Type B pancreatic cell (in vitro differentiated cells): ENCODE data around the gene ZBTB20. TPM values are rescaled to one million over a fixed set of nuclear protein-coding genes. Genes with fewer than 3 reads are reported as not detected.

ENCODE experiments used
- DNase-seq: peaks from one replicate; pipeline ENCODE4 v3.0.0; 2021; ENCODE audit warnings: mixed read lengths; ENCODE audit not compliant: unreplicated experiment; ENCODE audit errors: extremely low spot score
- H3K27ac Mint-ChIP-seq: 2 replicates; pipeline ENCODE4 v1.8.0; 2021; ENCODE audit warnings: mild to moderate bottlenecking, mixed read lengths
- H3K27me3 Mint-ChIP-seq: 2 replicates; pipeline ENCODE4 v1.8.0; 2021; ENCODE audit warnings: mixed read lengths
- H3K36me3 Mint-ChIP-seq: 2 replicates; pipeline ENCODE4 v1.8.0; 2021; ENCODE audit warnings: mixed read lengths
- H3K4me1 Mint-ChIP-seq: one replicate; pipeline ENCODE4 v1.8.0; 2021; ENCODE audit warnings: mixed read lengths; ENCODE audit not compliant: unreplicated experiment
- H3K4me3 Mint-ChIP-seq: 2 replicates; pipeline ENCODE4 v1.8.0; 2021; ENCODE audit warnings: mild to moderate bottlenecking, mixed read lengths
- H3K9me3 Mint-ChIP-seq: 2 replicates; pipeline ENCODE4 v1.8.0; 2021; ENCODE audit warnings: mixed read lengths
- total RNA-seq: library from RNA; stranded (reverse); gene quantifications from 2 replicates; pipeline ENCODE4 v1.2.1, GENCODE V29; 2021; ENCODE audit warnings: low replicate concordance
- TF ChIP-seq, protein P1 (sequence below): fragments of 200-600 bp; sonication (generic); conservative IDR thresholded peaks from 2 replicates; pipeline ENCODE4 v1.5.0; 2021; ENCODE audit warnings: antibody characterized with exemption, mild to moderate bottlenecking

ZBTB20 gene
- total RNA-seq, 1 donor from 2014 or later, result 14.4 TPM

DNA sequence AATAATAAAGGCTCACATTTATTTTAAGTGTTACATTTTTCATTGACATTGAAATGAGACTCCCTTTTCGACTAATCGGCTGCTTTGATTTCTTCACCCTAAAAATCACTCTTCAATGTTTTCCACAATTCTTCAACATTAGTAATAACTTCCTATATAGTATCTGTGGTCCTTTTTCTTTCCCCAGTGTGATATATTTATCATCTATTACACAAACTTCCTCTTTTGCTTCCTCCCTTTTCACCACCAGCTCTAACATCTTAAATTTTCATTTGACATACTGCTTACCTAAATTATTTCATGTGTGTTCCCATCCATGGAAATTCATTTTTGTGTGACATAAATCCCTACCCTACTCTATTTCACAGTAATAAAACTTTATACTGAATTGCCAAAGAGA lies 608.9 kb downstream of the ZBTB20 start:
- DNase-seq, result no peak
- H3K27ac Mint-ChIP-seq, result no peak overlapping the region
- H3K4me3 Mint-ChIP-seq, result no peak overlapping the region
- no peaks in the 10 kb centered on the region for H3K4me1 Mint-ChIP-seq
- peaks cover 2% of the 10 kb centered on the region for H3K36me3 Mint-ChIP-seq
- H3K9me3 Mint-ChIP-seq, result peaks cover 2% of the 10 kb centered on the region
- TF ChIP-seq, protein P1, sequence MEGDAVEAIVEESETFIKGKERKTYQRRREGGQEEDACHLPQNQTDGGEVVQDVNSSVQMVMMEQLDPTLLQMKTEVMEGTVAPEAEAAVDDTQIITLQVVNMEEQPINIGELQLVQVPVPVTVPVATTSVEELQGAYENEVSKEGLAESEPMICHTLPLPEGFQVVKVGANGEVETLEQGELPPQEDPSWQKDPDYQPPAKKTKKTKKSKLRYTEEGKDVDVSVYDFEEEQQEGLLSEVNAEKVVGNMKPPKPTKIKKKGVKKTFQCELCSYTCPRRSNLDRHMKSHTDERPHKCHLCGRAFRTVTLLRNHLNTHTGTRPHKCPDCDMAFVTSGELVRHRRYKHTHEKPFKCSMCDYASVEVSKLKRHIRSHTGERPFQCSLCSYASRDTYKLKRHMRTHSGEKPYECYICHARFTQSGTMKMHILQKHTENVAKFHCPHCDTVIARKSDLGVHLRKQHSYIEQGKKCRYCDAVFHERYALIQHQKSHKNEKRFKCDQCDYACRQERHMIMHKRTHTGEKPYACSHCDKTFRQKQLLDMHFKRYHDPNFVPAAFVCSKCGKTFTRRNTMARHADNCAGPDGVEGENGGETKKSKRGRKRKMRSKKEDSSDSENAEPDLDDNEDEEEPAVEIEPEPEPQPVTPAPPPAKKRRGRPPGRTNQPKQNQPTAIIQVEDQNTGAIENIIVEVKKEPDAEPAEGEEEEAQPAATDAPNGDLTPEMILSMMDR, result no peak
- H3K27me3 Mint-ChIP-seq, result peaks cover 1% of the 10 kb centered on the region

DNA sequence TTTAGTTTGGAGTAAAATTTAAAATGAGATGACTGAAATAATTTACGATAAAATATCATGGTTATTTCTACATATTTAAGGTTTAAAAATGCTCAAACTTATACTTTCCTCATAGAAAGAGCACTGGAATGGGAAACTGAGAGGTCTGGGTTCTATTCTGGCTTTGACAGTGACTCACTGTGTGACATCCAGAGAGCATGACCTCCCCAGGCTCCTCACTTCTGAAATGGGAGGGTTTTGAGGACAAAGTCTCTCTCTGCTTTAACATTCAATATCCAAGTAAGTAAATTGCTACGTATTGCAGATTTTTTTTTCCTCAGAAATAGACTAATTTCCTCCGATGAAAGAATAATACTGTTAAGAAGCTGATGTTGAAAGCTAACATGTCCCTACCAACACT lies 618.6 kb downstream of the ZBTB20 start:
- H3K36me3 Mint-ChIP-seq, result peaks cover 5% of the 10 kb centered on the region
- H3K27ac Mint-ChIP-seq, result no peak overlapping the region
- TF ChIP-seq, protein P1, result no peak
- no peak overlapping the region for H3K4me3 Mint-ChIP-seq
- H3K4me1 Mint-ChIP-seq, result no peaks in the 10 kb centered on the region
- H3K27me3 Mint-ChIP-seq, result peaks cover 3% of the 10 kb centered on the region
- DNase-seq, result no peak
- H3K9me3 Mint-ChIP-seq, result peaks cover 5% of the 10 kb centered on the region

DNA sequence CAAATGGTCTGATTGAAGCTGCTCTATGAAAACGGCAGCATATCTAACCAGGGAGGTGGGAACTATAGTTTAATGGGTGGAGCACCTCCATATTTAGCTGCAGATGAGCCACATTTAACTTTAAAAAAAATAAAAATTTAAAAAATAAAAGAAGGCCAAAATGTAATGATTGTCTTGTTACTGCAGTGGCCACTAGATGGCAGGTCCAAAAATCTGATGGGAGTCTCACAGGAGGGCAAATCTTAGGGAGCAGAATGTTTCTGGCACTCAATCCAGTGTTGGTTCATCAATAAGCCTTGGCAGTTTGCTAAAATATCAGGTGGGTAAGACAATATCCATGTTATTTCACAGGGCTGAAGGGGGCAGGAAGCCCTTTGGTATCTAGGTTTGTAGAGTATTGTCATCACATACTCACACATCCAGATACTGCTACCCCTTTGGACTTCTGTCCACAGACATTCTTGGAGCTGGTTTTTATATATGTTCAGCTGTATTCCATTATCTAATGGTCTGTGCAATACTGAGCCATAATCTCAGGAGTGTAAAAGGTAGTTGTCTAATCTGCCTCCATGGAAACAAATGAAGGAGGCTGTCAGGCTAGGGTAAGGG lies 619.9 kb downstream of the ZBTB20 start:
- Mint-ChIP-seq H3K36me3 (no peaks in the 10 kb centered on the region), H3K27me3 (no peaks in the 10 kb centered on the region), H3K27ac (no peak overlapping the region), H3K9me3 (no peaks in the 10 kb centered on the region), H3K4me1 (no peaks in the 10 kb centered on the region), H3K4me3 (no peak overlapping the region)
- TF ChIP-seq, protein P1, result peak; percentile 75
- no peak for DNase-seq

DNA sequence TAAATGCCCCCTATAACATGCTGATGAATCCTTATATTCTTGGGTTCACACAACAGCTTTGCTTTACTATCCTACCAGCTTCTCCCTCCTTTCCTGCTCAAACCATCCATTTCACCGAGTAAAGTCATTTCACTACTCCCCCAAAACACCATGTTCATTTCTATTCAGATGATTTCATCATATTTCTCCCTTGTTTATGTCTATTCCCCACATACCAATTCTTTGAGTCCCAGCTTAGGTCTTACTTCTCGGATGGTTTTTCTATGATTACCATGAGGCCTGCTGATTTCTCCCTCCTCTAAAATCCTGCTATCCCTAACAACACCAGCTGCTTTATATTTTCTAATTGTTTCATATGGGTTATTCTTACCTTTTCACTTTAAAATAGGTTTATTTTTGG lies 621.8 kb downstream of the ZBTB20 start:
- no peaks in the 10 kb centered on the region for H3K4me1 Mint-ChIP-seq
- no peak for DNase-seq
- H3K9me3 Mint-ChIP-seq, result no peaks in the 10 kb centered on the region
- H3K27ac Mint-ChIP-seq, result no peak overlapping the region
- H3K27me3 Mint-ChIP-seq, result no peaks in the 10 kb centered on the region
- TF ChIP-seq, protein P1, result no peak
- H3K4me3 Mint-ChIP-seq, result no peak overlapping the region
- no peaks in the 10 kb centered on the region for H3K36me3 Mint-ChIP-seq

DNA sequence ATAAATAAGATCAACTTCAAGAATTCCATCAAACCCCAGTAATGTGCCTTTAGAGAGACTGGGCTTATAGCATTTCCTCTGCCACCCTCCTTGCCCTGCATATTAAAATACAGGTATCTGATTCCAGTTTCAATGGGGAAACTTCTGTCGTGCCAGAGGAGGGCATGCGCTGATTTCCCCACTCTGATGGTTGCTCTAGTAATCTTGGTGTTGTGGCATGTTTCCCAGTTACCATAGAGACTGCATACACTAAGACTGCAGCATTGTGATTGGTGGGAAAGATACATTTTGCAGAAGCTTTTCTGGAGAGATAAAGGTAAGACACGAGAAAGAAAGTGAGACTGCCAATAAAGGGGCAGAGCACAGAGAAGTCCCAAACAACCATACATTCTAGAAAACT lies 627.7 kb downstream of the ZBTB20 start:
- H3K27ac Mint-ChIP-seq, result no peak overlapping the region
- no peak overlapping the region for H3K4me3 Mint-ChIP-seq
- no peaks in the 10 kb centered on the region for H3K4me1 Mint-ChIP-seq
- no peaks in the 10 kb centered on the region for H3K27me3 Mint-ChIP-seq
- DNase-seq, result no peak
- no peaks in the 10 kb centered on the region for H3K36me3 Mint-ChIP-seq
- no peaks in the 10 kb centered on the region for H3K9me3 Mint-ChIP-seq
- TF ChIP-seq, protein P1, result no peak
